Body of pancreas (tissue), 4 donors: ENCODE data around the gene ZNF142. TPM values are rescaled to one million over a fixed set of nuclear protein-coding genes. Genes with fewer than 3 reads are reported as not detected.
"Not testable (repeated sequence)": the region's sequence is repeated elsewhere in the genome, so short reads cannot be mapped to it uniquely, and the experiment has no call there.

Experiments
- ATAC-seq: fragments of 150-250 bp; one replicate; pipeline ENCODE4 v1.9.1; 2016
- DNase-seq, 4 donors: peaks; one replicate each; pipeline ENCODE4 v3.0.0-alpha.2; 2019
- H3K27ac ChIP-seq, 4 donors: fragments of 200-600 bp; sonication (generic); 1 replicate in 3 of 4; 2 replicates in 1 of 4; pipeline versions ENCODE4 v1.5.1 to v1.6.1; 2016 to 2019; ENCODE audit warnings: mild to moderate bottlenecking in 1 of 4, mixed read lengths in 1 of 4, moderate library complexity in 1 of 4
- H3K27me3 ChIP-seq, 2 donors: fragments of 200-600 bp; sonication (generic); one replicate each; pipeline ENCODE4 v1.6.0; 2016; ENCODE audit warnings: mild to moderate bottlenecking in 1 of 2
- H3K36me3 ChIP-seq, 2 donors: fragments of 200-600 bp; sonication (generic); replicated peaks in 1 of 2; 2 replicates each; pipeline ENCODE4 v1.5.1; 2016; ENCODE audit warnings: low read depth in 2 of 2; ENCODE audit not compliant: insufficient read depth in 1 of 2
- H3K4me1 ChIP-seq: fragments of 200-600 bp; sonication (generic); one replicate; pipeline ENCODE4 v1.6.0; 2016
- H3K4me3 ChIP-seq, 2 donors: fragments of 200-600 bp; sonication (generic); 1 replicate in 1 of 2; 2 replicates in 1 of 2; pipeline ENCODE4 v1.5.1; 2016 to 2019
- H3K9me3 ChIP-seq, 3 donors: fragments of 200-600 bp; sonication (generic); 1 replicate in 2 of 3; 2 replicates in 1 of 3; pipeline ENCODE4 v1.5.1; 2016
- CTCF ChIP-seq, 7 experiments: fragments of 450-650 bp in 4 of 7; fragments of 200-600 bp in 3 of 7; sonication (generic) in 3 of 7; IDR thresholded peaks; one replicate each; pipeline ENCODE4 v1.5.1; 2016 to 2019; ENCODE audit warnings: antibody characterized with exemption in 7 of 7
- POLR2A ChIP-seq, 3 donors: fragments of 450-650 bp; IDR thresholded peaks; one replicate each; pipeline ENCODE4 v1.6.1; 2016; ENCODE audit warnings: antibody characterized with exemption in 3 of 3, mild to moderate bottlenecking in 2 of 3
- WGBS, 2 donors: methylation state at CpG; one replicate each; pipeline ENCODE4 v1.1.5; 2017; 5-methylcytosine and 5-hydroxymethylcytosine counted together
- intact Hi-C: fragments of 100-400 bp; cut with DNase I; formaldehyde crosslinking; loops from one replicate; pipeline ENCODE4 v1.15.1; 2023
- total RNA-seq, 2 donors: library from RNA; depleted of rRNA; stranded (reverse); fragments of >200 nt; gene quantifications; one replicate each; pipeline ENCODE4 v1.1.0, GENCODE V29; 2016

Gene ZNF142
- total RNA-seq, 2 donors from 2014 or later: 12.2 to 14.3 TPM

GRCh38 chr2:218698885-218699284 lies 39.5 kb upstream of the ZNF142 start:
- intact Hi-C loops: no loop called here
- no peaks in the 10 kb centered on the region for H3K4me1 ChIP-seq
- no peaks in the 10 kb centered on the region for H3K27me3 ChIP-seq
- no peak overlapping the region for H3K27ac ChIP-seq
- H3K9me3 ChIP-seq: no peaks in the 10 kb centered on the region
- DNase-seq (no peak), ATAC-seq (no peak)
- 94% methylated on average over 8 of the region's 8 CpGs; no CpG with 5 or more reads in 1 of the 2 donors for WGBS, 2 donors
- H3K36me3 ChIP-seq: peaks cover 0 to 3% of the 10 kb centered on the region in 2 donors
- H3K4me3 ChIP-seq: no peak overlapping the region
- TF ChIP-seq POLR2A (IDR thresholded peaks at IDR 0.05): no peak
- TF ChIP-seq CTCF (IDR thresholded peaks at IDR 0.05): no peak

- Histone ChIP-seq H3K36me3 (peaks cover 0 to 23% of the 10 kb centered on the region in 2 donors), H3K9me3 (no peaks in the 10 kb centered on the region), H3K27me3 (no peaks in the 10 kb centered on the region), H3K4me3 (no peak overlapping the region), H3K4me1 (no peaks in the 10 kb centered on the region), H3K27ac (no peak overlapping the region)
- intact Hi-C loops: no loop called here
- TF ChIP-seq CTCF (IDR thresholded peaks at IDR 0.05) (no peak), POLR2A (IDR thresholded peaks at IDR 0.05) (no peak)
- no peak for ATAC-seq
- DNase-seq: no peak
- 90 to 94% methylated on average over 3 of the region's 3 CpGs for WGBS, 2 donors
Observed at GRCh38 chr2:218694405-218695145, 35.2 kb upstream of the ZNF142 start.

GRCh38 chr2:218691234-218691633 lies 31.8 kb upstream of the ZNF142 start:
- Histone ChIP-seq H3K9me3 (no peaks in the 10 kb centered on the region), H3K36me3 (peaks cover 0 to 23% of the 10 kb centered on the region in 2 donors), H3K4me1 (no peaks in the 10 kb centered on the region), H3K27ac (no peak overlapping the region), H3K4me3 (no peak overlapping the region), H3K27me3 (no peaks in the 10 kb centered on the region)
- ATAC-seq (no peak), DNase-seq (no peak)
- intact Hi-C loops: no loop called here
- TF ChIP-seq POLR2A (IDR thresholded peaks at IDR 0.05): no peak
- no peak for TF ChIP-seq CTCF (IDR thresholded peaks at IDR 0.05)

- ATAC-seq (peak; percentile 87), DNase-seq (peak; percentile 57 to 77 (median 68))
- H3K9me3 ChIP-seq, H3K27ac ChIP-seq, H3K4me3 ChIP-seq, intact Hi-C loops, H3K27me3 ChIP-seq, H3K4me1 ChIP-seq: not testable (repeated sequence)
- H3K36me3 ChIP-seq: peaks cover 0 to 15% of the 10 kb centered on the region in 2 donors
- WGBS, 2 donors: 18 to 20% methylated on average over 5 of the region's 5 CpGs
- peak; percentile 40 to 85 (median 75) for TF ChIP-seq CTCF (IDR thresholded peaks at IDR 0.05)
Observed at GRCh38 chr2:218687400-218688060, 28.1 kb upstream of the ZNF142 start.
